Activated B cell treated with CpG ODN at 0.5 μM for 24 hours (primary cell): ENCODE measurements around the gene RAPH1. TPM values are rescaled to one million over a fixed set of nuclear protein-coding genes. Genes with fewer than 3 reads are reported as not detected.
"Not testable (repeated sequence)": the region's sequence is repeated elsewhere in the genome, so short reads cannot be mapped to it uniquely, and the experiment has no call there.

Experiments used
- ATAC-seq: fragments of 200-7000 bp; cut with Tn5 transposase; one replicate; pipeline ENCODE4 v1.10.0; 2021; ENCODE audit warnings: low read depth, mild to moderate bottlenecking, moderate library complexity
- CTCF ChIA-PET: fragments of 350-600 bp; sonication (Branson Sonifier 250); formaldehyde crosslinking; loops from one replicate; lab custom pipeline; 2021; ENCODE audit warnings: antibody characterized with exemption; lab: Charles Lee
- POLR2A ChIA-PET: fragments of 350-600 bp; sonication (Branson Sonifier 250); formaldehyde crosslinking; loops from one replicate; lab custom pipeline; 2021; ENCODE audit warnings: antibody characterized with exemption; lab: Charles Lee
- DNase-seq: peaks from one replicate; pipeline ENCODE4 v3.0.0; 2022
- H3K27ac Mint-ChIP-seq: one replicate; pipeline ENCODE4 v1.8.0; 2020; ENCODE audit warnings: mixed read lengths
- H3K27me3 Mint-ChIP-seq: one replicate; pipeline ENCODE4 v1.8.0; 2021; ENCODE audit warnings: mixed read lengths
- H3K36me3 Mint-ChIP-seq: one replicate; pipeline ENCODE4 v1.8.0; 2021; ENCODE audit warnings: low read depth, mixed read lengths
- H3K4me1 Mint-ChIP-seq: one replicate; pipeline ENCODE4 v1.8.0; 2021; ENCODE audit warnings: mixed read lengths
- H3K4me3 Mint-ChIP-seq: one replicate; pipeline ENCODE4 v1.8.0; 2020; ENCODE audit warnings: mild to moderate bottlenecking, mixed read lengths
- H3K9me3 Mint-ChIP-seq: one replicate; pipeline ENCODE4 v1.8.0; 2020; ENCODE audit warnings: mixed read lengths
- intact Hi-C: fragments of 100-400 bp; cut with micrococcal nuclease; formaldehyde crosslinking; loops from one replicate; pipeline ENCODE4 v1.15.1; 2024
- total RNA-seq: library from RNA; stranded (reverse); gene quantifications from 2 replicates; pipeline ENCODE4 v1.2.3, GENCODE V29; 2022
- TF ChIP-seq, protein P1 (sequence below): fragments of 200-600 bp; IDR thresholded peaks from one replicate; pipeline ENCODE4 v1.8.0; 2022; ENCODE audit warnings: antibody characterized with exemption, mild to moderate bottlenecking

The RAPH1 gene
- total RNA-seq, 1 donor from 2014 or later = 0.11 TPM

- ChIA-PET POLR2A (no interaction called here), CTCF (no interaction called here)
- Mint-ChIP-seq H3K36me3 (peaks cover 10% of the 10 kb centered on the region), H3K4me3 (no peak overlapping the region), H3K27me3 (no peaks in the 10 kb centered on the region), H3K27ac (no peak overlapping the region), H3K9me3 (no peaks in the 10 kb centered on the region), H3K4me1 (no peaks in the 10 kb centered on the region)
- DNase-seq = no peak
- intact Hi-C loops = no loop called here
- TF ChIP-seq, protein P1, sequence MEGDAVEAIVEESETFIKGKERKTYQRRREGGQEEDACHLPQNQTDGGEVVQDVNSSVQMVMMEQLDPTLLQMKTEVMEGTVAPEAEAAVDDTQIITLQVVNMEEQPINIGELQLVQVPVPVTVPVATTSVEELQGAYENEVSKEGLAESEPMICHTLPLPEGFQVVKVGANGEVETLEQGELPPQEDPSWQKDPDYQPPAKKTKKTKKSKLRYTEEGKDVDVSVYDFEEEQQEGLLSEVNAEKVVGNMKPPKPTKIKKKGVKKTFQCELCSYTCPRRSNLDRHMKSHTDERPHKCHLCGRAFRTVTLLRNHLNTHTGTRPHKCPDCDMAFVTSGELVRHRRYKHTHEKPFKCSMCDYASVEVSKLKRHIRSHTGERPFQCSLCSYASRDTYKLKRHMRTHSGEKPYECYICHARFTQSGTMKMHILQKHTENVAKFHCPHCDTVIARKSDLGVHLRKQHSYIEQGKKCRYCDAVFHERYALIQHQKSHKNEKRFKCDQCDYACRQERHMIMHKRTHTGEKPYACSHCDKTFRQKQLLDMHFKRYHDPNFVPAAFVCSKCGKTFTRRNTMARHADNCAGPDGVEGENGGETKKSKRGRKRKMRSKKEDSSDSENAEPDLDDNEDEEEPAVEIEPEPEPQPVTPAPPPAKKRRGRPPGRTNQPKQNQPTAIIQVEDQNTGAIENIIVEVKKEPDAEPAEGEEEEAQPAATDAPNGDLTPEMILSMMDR = no peak
- no peak for ATAC-seq
Observed at GRCh38 chr2:203379156-203379555, 155.9 kb downstream of the RAPH1 start.

DNA sequence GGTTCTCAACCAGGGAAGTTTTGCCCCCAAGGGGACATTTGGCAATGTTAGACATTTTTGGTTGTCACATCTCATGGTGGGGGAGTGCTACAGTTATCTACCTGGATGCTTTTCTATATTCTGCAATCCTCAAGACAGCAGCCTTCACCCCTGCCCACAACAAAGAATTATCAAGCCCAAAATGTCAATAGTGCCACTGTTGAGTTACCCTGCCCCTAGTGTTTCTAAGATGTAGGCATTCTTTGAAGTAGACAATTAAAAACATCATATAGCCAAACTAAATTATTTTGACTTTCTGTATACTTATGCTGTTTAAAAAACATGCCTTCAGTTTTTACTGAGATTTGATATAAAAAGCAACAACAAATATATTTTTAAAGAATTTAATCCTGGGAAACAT, 158.9 kb downstream of the RAPH1 start:
- ATAC-seq (no peak), DNase-seq (no peak)
- Mint-ChIP-seq H3K9me3 (no peaks in the 10 kb centered on the region), H3K36me3 (peaks cover 2% of the 10 kb centered on the region), H3K27me3 (no peaks in the 10 kb centered on the region), H3K27ac (no peak overlapping the region), H3K4me3 (no peak overlapping the region), H3K4me1 (no peaks in the 10 kb centered on the region)
- intact Hi-C loops = no loop called here
- TF ChIP-seq, protein P1 = no peak
- ChIA-PET CTCF (no interaction called here), POLR2A (no interaction called here)

GRCh38 chr2:203372706-203373105, 162.4 kb downstream of the RAPH1 start:
- POLR2A ChIA-PET, intact Hi-C loops, H3K4me1 Mint-ChIP-seq, H3K27ac Mint-ChIP-seq, H3K4me3 Mint-ChIP-seq, ATAC-seq, H3K27me3 Mint-ChIP-seq, H3K9me3 Mint-ChIP-seq, CTCF ChIA-PET, DNase-seq: not testable (repeated sequence)
- peaks cover 12% of the 10 kb centered on the region for H3K36me3 Mint-ChIP-seq

DNA sequence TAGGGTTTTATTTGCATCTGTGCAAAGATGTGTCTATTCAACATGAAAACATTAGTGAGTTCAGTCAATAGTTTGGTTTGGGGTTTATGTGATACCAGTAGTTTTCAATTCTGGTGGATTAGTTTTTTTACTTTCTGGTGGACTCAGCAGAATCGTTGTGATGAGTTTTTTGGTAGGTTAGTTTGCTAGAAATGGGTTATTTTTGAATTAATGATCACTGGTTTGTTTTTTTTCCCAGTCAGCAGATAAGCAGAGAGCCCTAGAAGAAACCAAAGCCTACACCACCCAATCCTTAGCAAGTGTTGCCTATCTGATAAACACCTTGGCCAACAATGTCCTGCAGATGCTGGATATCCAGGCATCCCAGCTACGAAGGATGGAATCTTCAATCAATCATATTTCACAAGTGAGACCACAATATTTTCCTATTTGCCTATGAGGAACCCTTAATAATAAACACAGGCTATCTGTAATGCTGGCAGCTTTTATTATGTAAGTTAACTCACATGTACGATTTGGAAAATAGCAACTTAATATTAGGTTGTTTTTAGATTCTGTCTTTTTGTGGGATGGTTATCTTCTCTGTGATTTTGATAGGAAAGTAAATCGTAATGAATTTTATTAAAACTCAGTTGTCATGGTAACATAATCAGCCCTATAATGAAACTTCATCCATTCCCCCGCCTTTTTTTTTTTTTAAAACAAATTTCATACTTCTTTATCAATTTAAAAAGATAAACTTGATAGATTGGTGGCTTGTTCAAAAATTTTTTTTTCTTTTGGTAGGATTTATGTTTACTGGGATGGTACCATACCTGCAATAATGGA, 168.2 kb downstream of the RAPH1 start:
- intact Hi-C loops = no loop called here
- no peak for ATAC-seq
- H3K27ac Mint-ChIP-seq = no peak overlapping the region
- CTCF ChIA-PET = no interaction called here
- no peak for DNase-seq
- no peaks in the 10 kb centered on the region for H3K27me3 Mint-ChIP-seq
- H3K36me3 Mint-ChIP-seq = peaks cover 19% of the 10 kb centered on the region
- no peaks in the 10 kb centered on the region for H3K9me3 Mint-ChIP-seq
- no peak overlapping the region for H3K4me3 Mint-ChIP-seq
- POLR2A ChIA-PET = no interaction called here
- H3K4me1 Mint-ChIP-seq = no peaks in the 10 kb centered on the region
- TF ChIP-seq, protein P1 = no peak

DNA sequence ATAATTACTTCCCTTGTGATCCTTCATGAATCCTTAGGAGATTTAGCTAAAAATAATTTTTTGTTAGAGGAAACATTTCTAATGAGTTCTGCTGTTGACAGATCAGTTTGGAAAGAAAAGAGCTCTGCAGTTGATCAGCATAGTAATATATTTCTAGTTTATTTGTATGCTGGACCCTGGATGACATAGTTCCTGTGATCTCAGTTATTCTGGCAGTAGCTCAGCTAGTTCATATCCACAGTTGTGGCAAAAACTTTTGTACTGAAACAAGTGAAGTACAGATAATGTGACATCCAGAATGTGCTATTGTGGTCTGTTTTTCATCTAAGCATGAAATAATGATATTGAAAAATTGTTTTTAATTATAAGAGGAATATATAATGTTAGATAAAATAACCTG, 173.2 kb downstream of the RAPH1 start:
- Mint-ChIP-seq H3K27me3 (no peaks in the 10 kb centered on the region), H3K27ac (no peak overlapping the region), H3K4me3 (no peak overlapping the region), H3K4me1 (peaks cover 7% of the 10 kb centered on the region), H3K36me3 (peaks cover 6% of the 10 kb centered on the region), H3K9me3 (no peaks in the 10 kb centered on the region)
- ChIA-PET CTCF (no interaction called here), POLR2A (no interaction called here)
- intact Hi-C loops = no loop called here
- DNase-seq = no peak
- ATAC-seq = no peak
- TF ChIP-seq, protein P1 = no peak
